ENCODE data around the gene CHRM5.
"Not testable (repeated sequence)": the region's sequence is repeated elsewhere in the genome, so short reads cannot be mapped to it uniquely, and the experiment has no call there.

- not testable (repeated sequence) for TF ChIP-seq CTCF (conservative IDR thresholded peaks at IDR 0.05; ENCODE audit: low read length); EZH2phosphoT487 (IDR thresholded peaks at IDR 0.05; ENCODE audit: borderline replicate concordance)
Observed at GRCh38 chr15:34050385-34050784, 82.1 kb downstream of the CHRM5 start.
